Stimulated activated CD4-positive, alpha-beta T cell treated with anti-CD3 and anti-CD28 coated beads, TNF-alpha, amount 100 ng/mL, for 48 hours (primary cell): Measurements from ENCODE around the gene KRTAP10-8.
A peak's percentile ranks its signal among the peaks of the same experiment; 100 is the strongest.
"Not testable (repeated sequence)": the region's sequence is repeated elsewhere in the genome, so short reads cannot be mapped to it uniquely, and the experiment has no call there.

Source experiments
- DNase-seq, 3 donors: peaks; one replicate each; pipeline ENCODE4 v3.0.0-alpha.2; 2020; ENCODE audit warnings: low read depth in 3 of 3

Gene KRTAP10-8

DNA sequence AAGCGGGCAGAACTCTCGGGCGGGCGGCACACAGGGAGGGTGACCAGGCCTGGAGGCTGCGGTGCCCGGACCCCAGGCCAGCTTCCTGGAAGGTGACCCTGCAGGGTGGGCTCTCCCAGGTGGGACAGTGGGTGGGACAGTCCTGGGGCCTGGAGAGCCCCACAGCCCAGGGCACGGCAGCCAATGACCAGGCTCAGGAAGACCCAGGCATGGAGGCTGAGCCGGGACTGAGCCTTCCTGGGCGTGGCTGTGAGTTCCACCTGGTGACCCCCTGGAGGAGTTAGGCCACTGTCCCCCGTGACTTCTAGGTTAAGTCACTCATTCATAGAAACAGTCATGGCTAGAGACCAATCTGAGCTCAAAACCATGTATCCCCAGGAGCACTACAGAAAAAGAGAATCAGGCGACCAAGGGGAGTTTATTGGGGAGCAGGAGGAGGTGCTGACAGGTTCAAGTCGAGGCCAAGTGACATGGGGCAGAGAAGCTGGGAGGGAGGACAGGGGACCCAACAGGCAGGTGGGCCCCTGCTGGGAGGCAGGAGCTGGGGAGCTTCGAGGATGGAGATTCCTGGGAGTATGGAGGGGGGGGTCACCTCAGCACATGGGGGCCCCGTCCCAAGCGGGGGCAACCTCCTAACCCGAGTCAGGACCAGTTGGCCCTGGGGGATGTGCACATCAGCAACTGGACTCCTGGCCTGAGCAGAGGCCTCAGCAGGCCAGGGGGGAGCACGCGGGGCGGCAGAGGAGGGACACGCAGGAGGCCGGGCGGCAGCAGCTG is 32.6 kb upstream of the KRTAP10-8 start:
- DNase-seq: no peak

DNA sequence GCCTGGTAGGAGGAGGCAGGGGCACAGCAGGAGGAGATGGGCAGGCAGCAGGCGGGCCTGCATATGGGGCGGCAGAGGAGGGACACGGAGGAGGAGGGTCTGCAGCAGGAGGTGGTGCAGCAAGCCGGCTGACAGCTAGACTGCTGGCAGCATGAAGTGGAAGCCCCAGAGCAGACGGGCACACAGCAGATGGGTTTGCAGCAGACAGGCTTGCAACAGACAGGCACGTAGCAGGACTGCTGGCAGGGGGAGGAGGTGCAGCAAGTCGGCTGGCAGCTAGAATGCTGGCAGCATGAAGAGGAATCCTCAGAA is 32.1 kb upstream of the KRTAP10-8 start:
- DNase-seq: no peak

DNA sequence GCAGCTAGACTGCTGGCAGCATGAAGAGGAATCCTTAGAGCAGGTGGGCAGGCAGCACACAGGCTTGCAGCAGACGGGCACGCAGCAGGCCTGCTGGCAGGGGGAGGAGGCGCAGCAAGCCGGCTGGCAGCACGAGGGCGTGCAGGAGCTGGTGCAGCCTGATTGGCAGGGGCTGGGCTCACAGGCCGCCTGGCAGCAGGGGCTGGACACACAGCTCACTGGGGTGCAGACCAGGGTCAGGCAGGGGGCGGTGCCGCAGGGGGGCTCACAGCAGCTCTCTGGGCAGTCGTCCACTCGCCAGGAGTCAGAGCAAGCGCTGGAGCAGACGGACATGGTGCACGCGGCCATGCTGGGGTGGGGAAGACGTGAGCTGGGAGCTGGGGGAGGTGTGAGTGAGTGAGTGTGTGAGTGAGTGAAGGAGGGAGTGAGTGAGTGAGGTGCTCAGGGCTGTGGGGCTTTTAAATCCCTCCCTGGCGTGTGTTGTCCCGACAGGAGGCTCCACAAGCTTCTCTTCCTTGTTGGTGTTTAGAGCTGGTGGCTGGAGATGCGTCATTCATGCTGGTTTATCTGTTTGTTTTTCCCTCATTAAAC is 31.6 kb upstream of the KRTAP10-8 start, which contains the start of gene KRTAP10-5:
KRTAP10-5 (minus strand) TSS at position 374 of the 591 bp plus-strand sequence; CDS start at position 348, 26 bp downstream.
- not testable (repeated sequence) for DNase-seq

DNA sequence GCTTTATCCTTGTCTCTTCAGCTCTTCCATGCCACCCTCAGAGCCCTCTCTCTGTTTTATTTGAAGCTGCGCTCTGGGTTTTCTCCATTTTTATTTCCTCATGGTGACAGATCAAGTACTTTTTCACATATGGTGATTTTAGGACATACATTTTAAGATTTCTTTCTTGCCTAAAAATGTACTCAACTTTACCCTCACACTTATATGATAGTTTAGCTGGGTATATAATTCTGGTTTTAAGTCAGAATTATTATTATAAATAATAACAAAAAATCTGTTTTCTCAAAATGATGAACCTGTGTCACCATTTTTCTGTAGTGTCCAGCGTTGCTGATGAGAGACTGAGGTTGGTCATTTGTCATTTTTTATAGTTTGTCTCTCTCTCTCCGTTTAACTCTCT is 30.7 kb upstream of the KRTAP10-8 start:
- no peak for DNase-seq

DNA sequence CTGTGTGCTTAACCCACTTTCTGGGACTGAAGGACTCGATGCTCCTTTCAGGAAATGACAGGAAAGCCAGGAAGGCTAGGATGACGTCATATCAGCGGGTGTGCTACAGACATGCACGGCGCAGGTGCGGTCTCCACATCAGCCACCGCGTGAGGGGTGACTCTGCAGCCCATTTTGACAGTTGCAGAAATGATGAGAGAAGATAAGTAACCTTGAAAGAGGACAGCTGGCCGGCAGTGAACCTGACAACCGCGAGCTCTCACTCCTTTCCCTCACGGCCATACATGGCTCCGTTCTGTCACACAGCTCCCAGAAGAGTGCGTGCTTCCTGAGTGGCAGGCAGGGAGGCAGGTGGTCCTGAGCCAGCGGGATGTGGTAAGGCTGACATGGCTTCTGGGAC is 29.8 kb upstream of the KRTAP10-8 start:
- no peak for DNase-seq

DNA sequence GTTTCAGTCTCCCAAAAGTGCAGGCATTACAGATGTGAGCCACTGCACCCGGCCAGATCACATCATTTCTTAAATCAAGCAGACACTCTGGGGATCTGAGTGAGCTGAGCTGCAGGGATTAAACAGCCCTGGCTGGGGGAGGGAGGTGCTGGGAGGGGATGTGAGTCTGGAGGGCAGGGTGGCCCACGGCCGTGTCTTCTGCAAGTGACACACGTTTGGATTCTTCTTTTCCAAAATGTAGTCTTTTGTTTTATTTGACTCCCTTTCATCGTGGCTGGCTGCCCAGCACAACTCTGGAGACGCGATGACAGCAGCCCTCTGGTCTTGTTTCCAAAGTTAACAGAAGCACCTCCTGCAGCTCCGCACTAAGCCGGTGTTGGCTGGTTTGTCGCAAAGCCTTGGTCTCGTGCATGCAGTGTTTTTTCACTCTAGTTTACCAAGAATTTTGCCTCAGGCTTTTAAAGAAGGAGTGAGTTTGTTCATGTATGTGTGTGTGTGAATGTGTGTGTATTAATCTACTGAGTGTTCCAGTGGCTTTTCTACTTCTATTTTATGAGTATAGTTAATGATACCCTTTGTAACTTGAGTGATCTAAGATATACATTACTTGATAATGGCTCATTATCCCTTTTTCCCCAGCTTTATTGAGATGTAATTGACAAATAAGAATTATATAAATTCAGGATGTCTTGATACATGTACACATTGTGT is 28.6 kb upstream of the KRTAP10-8 start:
- DNase-seq: no peak

DNA sequence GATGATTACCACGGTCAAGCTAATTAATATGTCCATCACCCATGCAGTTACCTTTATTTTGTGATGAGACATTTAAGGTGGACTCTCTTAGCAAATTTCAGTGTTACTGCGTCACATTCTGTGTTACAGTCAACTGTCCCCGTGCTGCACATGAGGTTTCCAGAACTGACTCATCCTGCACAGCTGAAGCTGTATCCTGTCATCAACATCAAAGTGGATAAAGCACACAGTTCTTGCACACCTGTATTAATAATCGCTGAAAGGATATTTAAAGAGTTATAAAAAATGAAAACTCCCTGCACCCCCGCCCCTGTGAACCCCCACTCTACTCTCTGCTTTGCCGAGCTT is 28.1 kb upstream of the KRTAP10-8 start:
- DNase-seq: peak in 2 of 3 donors; percentile 6 to 29

DNA sequence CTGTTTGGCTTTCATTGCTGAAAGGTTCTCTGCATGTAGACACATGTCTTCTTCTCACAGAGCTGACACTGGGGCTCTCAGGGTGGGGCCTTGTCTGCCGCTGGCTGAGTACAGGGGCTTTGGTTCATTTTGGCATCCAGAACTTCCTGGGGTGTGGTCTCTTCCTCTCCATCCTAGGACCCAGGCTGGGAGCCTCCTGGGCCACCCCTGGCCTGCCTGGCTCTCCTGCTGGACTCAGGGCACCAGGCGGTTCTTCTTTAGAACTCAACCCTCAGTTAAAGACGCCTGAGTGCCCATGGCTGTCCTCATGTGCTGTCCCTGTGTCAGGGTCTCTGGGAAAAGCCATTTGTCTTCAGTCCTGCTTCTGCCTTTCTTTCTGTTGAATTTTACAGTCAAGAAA is 26.0 kb upstream of the KRTAP10-8 start:
- DNase-seq: no peak

DNA sequence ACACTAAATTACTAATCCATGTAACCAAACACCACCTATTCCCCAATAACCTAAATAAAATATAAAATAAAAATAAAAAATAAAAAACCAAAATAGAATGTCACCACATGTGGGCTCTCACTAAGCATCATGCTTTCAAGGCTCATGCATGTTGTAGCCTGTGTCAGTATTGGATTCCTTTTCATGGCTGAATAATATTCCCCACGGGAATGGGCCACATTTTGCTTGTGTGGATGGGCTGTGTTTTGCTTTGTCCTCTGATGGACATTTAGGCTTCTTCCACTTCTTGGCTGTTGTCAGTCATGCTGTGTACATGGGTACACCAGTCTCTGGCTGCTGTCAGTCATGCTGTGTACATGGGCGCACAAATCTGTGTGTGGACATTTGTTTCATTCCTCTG is 22.8 kb upstream of the KRTAP10-8 start:
- DNase-seq: no peak

DNA sequence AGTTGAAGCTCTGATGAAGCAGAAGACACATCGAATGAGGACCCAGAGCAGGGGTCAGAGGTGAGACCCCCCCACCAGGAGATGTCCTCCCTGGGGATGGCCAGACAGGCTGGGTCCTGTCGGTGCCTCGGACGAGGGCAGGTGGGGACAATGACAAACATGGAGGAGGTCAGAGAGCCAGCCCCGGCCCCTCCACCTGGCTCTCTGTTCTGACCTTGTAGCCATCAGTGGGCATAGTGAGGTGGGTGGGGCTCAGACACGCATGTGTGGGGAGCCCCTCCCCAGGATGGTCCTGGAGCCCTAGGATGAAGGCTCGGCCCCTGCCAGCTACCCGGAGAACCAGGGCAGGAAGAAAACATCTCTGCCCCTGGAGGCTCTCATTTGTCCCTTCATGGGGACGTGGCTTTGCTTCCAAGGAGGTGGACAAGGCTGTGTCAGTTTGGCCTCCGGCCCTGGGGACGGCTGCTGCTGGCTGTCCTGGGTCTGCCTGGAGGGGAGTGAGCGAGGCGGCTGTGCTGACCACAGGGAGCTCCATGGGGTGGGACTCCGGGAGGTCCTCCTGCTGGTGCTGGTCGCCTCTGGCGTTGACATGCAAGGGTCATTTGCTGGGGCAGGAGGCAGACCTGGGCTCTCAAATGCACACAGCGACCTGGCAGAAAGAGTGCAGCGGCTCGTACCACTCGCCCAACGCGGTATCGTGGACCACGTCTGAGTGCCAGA is 22.1 kb upstream of the KRTAP10-8 start:
- DNase-seq: no peak

DNA sequence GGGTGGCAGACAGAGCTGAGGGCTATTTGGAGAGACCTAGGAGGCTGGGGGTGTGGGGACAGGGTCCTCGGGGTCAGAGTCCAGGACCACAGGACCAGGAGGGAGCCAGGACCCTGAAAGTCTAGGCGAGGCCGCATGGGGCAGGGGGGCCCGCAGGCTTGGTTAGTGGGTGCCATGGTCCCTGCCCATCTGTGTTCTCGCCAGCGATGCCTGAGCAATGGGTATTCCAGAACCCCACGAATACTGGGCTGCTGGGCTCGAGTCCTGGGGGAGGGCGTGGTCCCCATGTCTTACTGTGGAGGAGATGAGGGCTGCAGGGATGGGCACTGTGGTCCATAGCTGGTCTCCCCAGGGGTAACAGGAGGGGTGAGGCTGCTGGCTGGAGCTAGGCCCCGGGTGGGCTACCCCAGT is 21.6 kb upstream of the KRTAP10-8 start:
- DNase-seq: no peak

DNA sequence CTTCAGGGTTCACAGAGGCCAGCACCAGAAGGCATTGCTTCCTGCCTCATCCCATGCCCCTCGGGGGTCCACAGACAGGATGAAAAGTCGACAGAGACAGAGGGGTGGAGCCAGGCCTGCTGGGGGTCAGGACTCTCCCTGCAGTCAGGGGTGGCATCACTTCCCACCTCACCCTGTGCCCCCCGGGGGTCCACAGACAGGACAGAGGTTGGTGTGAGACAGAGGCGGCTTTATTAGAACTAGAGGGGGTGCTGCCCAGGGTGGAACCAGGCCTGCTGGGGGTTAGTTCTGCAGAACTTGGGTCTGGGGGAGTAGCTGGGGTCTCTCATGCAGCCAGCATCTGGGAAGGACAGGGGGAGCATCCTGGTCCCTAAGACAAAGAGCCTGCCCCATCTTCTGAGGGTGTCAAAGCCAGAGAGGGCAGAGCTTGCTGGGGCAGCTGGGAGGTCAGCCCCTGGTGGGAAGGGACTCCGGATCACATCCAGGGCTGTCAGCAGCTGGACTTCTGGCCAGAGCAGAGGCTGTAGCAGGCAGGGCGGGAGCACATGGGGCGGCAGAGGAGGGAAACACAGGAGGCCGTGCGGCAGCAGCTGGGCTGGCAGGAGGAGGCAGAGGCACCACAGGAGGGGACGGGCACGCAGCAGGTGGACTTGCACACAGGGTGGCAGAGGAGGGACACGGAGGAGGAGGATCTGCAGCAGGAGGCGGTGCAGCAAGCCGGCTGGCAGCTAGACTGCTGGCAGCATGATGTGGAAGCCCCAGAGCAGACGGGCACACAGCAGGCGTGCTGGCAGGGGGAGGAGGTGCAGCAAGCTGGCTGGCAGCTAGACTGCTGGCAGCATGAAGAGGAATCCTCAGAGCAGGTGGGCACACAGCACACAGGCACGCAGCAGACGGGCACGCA is 20.7 kb upstream of the KRTAP10-8 start:
- DNase-seq: not testable (repeated sequence)

DNA sequence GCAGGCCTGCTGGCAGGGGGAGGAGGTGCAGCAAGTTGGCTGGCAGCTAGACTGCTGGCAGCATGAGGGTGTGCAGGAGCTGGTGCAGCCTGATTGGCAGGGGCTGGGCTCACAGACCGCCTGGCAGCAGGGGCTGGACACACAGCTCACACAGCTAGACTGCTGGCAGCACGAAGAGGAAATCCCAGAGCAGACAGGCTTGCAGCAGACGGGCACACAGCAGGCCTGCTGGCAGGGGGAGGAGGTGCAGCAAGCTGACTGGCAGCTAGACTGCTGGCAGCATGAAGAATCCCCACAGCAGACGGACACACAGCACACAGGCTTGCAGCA is 20.1 kb upstream of the KRTAP10-8 start:
- DNase-seq: not testable (repeated sequence)

DNA sequence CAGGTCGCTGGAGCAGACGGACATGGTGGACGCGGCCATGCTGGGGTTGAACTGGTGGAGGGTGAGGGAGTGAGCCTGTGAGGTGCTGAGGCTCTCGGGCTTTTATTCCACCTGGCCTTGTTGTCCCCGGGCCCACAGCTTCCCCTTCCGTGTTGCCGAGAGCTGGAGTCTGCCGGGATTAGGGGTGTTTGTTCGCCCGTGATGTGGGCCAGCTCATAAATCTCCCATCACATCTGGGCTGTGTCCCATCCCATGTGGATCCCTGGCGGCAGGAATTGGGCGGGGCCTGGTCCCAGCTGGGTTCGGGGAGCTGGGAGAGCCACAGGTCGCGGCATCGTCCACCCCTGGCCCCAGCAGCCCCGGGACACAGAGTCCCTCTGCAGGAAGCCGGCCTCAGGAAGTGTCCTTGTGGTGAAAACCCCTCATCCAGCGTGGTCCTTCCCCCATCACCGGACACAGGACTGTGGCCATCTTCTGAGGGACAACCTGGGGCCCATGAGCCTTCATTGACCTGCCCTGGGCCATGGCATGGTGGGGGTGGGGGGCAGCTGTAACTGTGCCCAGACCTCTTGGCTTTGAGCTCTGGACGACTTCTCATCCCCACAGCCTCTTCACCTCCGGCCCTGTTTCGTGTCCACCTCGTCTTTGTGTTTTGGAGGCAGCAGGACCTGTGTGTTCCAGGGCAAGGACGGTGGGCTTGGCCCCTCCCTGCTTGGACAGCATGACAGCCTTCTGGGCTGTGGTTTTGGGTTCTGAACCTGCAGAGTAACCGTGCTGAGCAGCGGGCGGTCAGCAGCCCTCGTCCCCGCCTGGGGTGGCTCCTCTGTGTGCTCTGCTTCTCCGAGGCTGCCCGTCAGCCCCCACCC is 19.2 kb upstream of the KRTAP10-8 start, which contains the start of gene KRTAP10-6:
KRTAP10-6 (minus strand) TSS at position 60 of the 866 bp plus-strand sequence; CDS start at position 39, 21 bp downstream.
- no peak for DNase-seq

DNA sequence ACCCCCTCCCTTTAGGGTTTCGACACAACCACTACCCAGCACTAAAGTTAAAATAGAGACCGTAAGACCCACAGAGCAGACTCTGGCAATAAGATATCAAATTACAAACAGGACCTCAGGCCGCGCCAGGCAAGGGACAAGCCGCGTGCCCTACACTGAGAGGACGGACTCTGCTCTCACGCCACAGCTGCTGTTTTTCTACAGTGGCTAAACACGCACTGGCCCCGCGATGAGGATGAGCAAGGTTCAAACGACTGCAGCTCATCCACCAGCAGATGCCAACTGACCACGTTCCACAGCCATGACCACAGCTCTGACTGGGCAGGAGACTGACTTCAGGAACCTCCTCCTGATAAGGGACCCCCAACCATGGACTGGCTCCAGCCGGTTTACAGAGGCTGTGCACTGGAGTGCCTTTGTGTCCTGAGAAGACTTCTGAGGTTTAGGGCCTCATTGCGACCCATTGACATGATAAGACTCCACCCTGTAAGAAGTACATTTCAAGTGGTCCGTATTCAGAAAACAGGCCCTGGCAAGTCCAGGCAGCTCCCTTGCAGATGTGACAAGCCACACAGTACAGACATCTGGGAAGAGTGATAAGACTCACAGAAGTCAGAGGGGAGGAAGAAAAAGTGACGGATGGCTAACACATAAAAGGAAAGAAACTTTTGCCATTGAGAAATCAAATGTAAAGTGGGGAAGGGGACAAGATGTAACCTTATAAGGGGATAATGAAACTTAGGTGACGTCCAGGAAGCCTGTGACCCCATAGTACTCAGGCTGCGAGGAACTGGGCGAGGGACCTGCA is 18.1 kb upstream of the KRTAP10-8 start:
- DNase-seq: no peak

DNA sequence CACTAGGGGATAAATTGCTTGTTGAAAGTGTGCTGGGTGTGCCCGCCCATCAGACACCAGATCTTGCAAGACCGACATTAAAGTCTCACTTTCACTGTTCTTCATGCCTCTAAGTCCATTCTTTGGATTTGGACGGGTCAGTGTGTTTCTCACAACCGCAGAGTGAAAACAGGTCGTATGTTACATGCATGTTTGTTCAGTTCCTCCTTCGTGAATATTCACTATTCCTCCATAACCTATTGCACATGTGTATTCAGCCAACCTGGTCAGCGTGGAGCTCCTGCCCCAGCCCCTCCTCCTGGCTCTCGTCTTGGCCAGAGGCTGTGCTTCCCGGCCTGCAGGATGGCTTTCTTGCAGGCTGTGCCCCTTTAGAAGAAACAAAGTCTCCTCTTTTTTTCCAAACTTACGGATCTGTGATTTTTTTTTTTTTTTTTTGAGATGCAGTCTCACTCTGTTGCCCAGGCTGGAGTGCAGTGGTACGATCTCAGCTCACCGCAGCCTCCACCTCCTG is 17.4 kb upstream of the KRTAP10-8 start:
- no peak for DNase-seq

DNA sequence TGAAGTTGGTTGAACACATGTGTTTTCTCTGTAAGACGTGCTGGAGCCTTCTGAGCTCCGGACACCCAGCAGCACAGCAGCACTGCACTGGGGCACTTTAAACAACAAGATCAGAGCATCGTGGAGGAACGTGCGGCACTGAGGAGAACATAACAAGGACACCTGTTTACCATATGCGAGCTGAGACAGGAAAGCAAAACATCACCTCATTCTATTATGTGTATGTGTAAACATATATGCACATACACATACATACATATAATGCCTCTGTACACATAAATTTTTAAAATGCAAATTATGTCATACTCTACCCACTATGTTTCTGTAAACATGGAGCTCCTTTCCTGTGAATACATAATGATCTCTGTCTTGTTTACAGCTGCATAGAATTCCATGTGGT is 16.4 kb upstream of the KRTAP10-8 start:
- no peak for DNase-seq

DNA sequence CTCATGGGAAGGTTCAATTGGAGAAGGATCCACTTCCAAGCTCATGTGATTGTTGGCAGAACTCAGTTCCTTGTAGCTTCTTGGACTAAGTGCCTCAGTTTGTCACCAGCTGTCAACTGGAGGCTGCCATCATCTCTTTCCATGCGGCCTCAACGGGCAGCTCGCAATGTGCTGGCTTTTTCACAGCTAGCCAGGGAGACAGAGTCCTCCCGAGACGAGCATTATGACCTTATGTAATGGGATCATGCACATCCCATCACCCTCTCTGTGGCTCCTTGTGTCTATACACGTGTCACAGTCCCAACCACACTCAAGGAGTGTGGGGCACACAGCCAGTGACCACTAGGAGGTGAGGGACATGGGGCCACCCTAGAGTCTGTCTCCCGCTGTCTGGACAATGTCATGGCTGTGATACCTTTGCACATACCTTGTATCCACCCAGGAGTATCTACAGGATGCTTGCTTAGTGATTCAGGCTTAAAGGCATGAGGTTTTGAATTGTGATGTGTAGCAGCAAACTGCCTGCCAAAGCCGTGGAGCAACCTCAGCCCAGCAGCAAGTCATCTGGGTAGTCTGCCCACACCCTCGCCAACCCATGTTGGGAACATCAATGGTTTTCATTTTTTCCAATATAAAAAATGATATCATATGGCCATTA is 15.7 kb upstream of the KRTAP10-8 start:
- DNase-seq: no peak

DNA sequence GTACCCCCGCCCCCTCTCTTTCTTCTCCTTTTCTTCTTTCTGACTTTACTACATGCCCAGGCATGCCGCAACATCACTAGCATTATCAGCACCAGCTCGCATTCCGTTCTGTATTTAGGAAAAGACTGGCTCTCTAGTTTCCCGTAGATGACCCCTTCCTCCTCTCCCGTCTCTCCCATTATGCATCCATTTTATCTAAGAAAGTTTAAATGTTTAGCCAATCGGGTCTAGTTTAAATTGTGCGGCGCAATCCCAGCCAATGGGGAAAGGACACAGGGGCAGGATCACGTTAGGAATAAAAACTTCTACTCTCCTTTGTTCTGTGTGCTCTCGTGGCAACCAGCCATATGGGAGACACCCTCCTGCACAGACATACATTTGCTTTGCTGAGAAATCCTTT is 13.8 kb upstream of the KRTAP10-8 start:
- DNase-seq: no peak
